Skin of body (tissue), 2 donors: ENCODE results near the gene PTPRA. TPM values are rescaled to one million over a fixed set of nuclear protein-coding genes. Genes with fewer than 3 reads are reported as not detected.
"Not testable (repeated sequence)": the region's sequence is repeated elsewhere in the genome, so short reads cannot be mapped to it uniquely, and the experiment has no call there.

Experiments
- DNase-seq: peaks from one replicate; lab custom pipeline; 2025; lab: John Stamatoyannopoulos, UW
- total RNA-seq: library from RNA; depleted of rRNA; stranded (reverse); fragments of >200 nt; gene quantifications from one replicate; pipeline ENCODE4 v1.2.3, GENCODE V29; 2014

The PTPRA gene
- total RNA-seq, 1 donor from 2014 or later: 56.5 TPM

DNA sequence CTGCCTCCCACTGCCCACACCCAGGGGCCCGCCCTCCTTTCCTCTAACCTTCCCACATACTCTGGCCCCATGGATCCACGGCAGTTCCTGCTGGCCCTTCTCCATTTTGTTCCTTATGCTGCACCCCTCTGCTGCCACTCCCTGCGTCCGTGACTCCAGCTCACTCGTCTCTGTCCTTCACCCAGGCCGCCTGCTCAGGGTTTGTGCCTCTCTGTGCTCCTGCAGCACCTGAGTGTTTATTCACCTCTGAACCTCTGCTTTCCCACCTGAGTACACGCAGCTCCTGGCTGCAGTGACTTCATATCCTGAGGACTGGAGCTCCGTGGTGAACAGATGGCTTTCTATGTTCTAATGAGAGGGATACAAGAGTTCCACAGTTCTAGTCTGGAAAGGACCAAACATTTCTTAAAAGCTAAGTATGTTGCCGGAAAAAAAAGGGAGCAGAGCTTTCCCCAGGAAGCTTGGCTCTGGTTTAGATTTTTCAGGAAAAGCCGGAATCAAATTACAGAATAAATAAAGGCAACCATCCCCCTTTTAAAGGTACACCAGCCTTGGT is 168.7 kb downstream of the PTPRA start:
- no peak for DNase-seq

DNA sequence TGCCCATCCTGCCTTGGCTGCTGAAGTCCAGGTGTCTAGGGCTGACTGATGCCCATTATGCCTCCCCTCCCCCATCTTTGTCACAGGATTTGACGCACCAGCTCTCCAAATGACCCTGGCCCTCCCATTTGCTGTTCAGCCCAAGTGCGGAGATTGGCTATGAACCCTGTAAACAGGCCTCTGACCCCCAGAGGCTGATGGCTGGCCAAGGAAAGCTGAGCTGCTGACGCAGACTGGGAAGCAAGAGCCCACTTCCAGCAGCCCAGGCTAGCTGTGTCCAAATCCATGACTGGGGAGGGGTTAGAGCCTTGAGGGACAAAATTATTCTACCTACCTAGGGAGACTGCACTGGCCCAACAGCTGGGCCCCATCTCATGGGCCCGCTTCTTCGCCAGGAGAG is 169.3 kb downstream of the PTPRA start:
- DNase-seq: no peak

DNA sequence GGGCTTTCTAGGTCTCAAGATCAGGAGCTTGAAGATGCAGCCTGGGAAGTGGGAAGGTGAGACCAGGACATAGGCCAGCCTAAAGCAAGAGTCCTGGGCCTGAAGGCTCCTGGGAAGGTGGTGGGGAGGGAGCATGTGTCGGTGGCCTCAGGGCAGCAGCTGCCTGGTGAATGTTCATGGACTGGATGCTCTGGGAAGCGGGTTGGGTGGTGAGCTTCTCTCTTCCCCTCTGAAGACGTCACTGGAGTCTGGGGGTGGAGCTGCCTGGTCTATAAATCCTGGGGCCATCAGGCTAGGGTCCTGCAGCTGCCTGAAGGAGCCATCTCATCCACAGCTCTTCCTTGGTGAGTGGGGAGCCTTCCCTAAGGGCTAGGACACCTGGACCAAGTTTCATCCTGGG is 170.0 kb downstream of the PTPRA start, which contains the start of gene GNRH2:
Gene GNRH2 (plus strand): TSS at position 301 of the 400 bp plus-strand sequence. CDS start 793 bp downstream, outside the sequence.
- no peak for DNase-seq

DNA sequence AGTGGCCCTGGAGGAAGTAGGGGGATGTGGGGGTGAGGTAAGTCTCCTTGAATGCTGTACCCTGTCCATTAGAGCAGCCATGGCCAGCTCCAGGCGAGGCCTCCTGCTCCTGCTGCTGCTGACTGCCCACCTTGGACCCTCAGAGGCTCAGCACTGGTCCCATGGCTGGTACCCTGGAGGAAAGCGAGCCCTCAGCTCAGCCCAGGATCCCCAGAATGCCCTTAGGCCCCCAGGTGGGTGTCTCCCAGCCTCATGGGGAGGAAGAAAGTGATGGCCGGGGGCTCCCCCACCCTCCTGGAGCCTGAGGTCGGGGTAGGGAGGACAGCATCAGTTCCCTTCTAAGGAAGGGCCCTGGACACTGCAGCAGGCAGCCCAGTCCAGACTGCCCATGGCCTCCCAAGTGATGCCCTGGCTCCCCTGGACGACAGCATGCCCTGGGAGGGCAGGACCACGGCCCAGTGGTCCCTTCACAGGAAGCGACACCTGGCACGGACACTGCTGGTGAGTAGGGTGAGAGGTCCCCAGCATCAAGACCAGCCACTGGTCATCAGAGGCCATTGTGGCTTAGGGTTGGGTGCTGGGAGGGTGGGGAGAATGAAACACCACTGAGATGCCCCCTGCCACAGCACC is 171.2 kb downstream of the PTPRA start:
- no peak for DNase-seq

DNA sequence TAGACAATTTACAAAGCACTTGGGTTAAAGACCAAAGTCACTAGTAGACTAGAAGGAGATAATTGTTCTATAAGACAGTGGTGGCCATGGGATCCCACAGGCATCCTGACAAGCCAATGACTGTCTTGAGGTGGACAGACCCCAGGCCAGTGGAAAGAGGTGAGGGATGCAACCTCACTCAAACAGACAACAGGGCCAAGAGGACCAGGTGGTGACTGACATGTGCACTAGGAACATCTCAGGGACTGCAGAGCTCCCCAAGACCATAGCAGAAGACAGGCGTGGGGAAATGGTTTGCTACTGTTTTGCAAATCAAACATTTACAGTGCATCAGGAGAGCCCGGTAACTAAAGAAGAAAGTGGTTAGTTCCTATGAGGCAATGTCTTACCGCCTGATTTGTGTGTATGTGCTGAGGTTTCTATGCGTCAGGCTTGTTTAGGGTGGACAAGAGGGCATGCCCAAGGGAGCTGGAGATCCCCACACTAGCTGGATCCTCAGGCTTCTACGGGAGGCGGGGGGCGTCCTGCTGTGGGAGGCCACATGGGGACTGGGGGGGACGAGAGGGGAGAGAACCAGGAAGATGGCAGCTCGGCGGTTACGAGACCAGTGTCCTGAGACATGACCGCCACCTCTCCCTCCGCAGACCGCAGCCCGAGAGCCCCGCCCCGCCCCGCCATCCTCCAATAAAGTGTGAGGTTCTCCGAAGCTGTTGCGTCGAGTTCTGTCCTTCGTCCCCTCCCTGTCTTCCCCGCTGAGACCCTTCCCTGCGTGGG is 171.9 kb downstream of the PTPRA start:
- DNase-seq: peak; percentile 68

DNA sequence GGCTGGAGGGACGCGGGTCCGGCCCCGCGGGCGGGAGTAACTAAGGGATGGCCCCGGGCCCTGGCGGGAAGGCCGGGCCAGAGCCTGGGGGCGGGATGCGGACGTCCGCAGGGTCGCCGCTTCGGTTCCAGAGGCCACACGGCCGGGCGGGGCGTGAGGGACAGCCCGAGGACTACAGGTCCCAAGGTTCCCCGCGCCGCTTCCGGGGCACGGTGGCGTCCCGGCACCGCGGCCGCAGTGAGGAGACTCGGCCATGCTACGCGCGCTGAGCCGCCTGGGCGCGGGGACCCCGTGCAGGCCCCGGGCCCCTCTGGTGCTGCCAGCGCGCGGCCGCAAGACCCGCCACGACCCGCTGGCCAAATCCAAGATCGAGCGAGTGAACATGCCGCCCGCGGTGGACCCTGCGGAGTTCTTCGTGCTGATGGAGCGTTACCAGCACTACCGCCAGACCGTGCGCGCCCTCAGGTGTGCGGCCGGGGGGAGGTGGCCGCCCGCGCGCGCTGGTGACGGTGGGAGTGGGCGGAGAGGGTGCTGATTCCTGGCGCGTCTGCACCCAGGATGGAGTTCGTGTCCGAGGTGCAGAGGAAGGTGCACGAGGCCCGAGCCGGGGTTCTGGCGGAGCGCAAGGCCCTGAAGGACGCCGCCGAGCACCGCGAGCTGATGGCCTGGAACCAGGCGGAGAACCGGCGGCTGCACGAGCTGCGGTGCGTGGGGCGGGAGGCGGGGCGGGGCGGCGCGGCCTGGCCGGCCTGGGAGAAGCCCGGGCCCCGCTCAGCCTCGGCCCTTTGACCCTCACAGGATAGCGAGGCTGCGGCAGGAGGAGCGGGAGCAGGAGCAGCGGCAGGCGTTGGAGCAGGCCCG is 172.8 kb downstream of the PTPRA start, which contains the start of gene MRPS26:
Gene MRPS26 (plus strand): TSS at position 237 of the 861 bp plus-strand sequence. CDS start 17 bp downstream, at position 254.
- peak; percentile 86 for DNase-seq

DNA sequence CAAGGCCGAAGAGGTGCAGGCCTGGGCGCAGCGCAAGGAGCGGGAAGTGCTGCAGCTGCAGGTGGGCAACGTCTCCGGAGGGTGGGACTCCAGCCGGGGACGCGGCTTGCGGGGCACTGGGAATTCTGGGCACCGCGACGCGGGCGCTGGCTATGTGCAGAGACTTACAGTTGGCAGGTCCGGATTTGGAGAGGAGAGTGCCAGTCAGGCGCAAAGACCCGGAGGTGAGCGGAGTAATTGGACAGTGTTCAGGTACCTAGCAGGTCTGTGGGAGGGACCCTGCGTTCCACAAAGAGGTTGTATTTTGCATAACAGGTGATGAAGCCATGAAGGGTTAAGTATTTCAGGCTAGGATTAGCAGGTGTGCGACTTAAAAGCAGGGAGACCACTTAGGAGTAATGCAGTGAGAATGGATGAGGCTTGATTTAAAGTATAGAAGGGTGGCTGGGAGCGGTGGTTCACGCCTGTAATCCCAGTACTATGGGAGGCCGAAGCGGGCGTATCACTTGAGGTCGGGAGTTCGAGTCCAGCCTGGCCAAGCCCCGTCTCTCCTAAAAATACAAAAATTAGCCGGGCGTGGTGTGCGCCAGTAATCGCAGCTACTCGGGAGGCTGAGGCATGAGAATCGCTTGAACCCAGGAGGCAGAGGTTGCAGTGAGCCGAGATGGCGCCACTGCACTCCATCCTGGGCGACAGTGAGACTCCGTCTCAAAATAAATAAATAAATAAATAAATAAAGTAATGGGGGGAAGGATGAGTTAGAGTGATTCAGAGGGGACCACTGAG is 173.6 kb downstream of the PTPRA start:
- DNase-seq: no peak

DNA sequence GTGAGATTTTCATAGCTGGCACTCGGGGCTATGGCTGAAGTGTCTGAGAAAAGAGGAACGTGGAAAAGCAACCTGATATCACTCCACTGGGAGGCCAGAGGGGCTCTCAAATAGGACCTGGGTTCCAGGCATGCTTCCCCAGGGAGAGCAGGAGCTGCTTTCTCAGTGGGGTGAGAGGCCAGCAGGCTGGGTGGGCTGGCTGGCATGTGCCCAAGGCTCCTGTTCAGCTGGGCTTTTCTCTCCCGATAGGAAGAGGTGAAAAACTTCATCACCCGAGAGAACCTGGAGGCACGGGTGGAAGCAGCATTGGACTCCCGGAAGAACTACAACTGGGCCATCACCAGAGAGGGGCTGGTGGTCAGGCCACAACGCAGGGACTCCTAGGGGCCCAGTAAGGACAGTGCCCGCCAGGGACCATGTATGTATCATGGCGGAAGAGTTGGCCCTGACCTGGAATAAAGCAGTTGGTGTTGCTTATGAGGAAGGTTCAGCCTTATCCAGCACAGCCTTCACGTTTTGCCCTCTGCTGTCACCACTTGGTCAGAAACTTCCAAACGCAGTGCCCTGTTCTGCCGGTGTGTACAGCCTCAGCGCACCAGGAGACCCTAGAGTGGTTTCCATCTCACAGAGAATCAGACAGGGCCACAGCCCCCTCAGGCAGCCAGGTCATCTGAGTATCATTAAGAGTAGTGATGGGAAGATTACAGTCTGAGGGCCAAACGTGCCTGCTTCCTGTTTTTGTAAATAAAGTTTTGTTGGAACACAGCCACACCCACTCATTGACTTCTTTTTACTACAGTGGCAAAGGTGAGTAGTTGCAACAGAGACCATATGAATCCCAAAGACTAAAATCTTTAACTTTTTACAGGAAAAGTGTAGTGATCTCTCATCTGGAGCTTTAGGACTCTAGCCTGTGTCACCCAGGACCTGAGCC is 174.5 kb downstream of the PTPRA start:
- no peak for DNase-seq

DNA sequence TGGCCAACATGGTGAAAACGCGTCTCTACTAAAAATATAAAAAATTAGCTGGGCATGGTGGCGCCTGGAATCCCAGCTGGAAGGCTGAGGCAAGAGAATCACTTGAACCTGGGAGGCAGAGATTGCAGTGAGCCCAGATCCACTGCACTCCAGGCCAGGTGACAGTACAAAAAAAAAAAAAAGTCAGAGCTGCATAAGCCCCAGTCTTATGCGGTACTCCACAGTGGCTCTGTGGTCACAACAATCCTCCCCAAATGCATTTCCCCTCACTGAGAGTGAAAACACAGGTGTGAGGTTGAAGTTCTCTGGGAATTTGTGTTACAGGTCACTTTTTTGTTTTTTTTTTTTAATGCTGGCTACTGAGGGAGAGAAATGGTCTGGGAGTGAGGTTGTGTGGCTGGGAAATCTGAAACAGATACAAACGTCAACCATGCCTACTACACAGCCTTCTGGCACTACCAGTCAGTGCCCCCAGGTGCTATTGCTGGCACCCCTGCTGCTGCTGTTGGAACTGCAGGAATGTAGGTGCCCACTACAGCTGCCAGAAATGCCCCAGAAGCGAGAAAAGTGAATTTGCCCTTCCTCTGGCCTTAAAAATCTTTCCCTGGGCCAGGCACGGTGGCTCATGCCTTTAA is 178.2 kb downstream of the PTPRA start:
- no peak for DNase-seq

DNA sequence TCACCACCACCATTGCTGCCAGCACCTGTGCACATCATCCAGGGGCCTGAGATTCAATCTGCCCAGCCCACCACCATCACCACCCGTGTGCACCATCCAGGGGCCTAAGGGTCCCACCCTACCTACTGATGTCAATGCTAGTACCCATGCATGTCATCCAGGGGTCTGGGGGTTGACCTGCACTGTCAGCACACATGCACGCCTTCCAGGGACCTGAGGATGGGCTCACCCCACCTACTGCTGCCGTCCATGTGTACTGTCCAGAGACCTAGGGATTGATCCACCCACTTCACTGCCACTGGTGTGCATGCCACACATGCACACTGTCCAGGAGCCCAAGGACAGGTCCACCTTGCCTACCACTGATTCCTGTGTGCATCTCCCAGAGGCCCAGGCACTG is 186.2 kb downstream of the PTPRA start:
- DNase-seq: no peak

DNA sequence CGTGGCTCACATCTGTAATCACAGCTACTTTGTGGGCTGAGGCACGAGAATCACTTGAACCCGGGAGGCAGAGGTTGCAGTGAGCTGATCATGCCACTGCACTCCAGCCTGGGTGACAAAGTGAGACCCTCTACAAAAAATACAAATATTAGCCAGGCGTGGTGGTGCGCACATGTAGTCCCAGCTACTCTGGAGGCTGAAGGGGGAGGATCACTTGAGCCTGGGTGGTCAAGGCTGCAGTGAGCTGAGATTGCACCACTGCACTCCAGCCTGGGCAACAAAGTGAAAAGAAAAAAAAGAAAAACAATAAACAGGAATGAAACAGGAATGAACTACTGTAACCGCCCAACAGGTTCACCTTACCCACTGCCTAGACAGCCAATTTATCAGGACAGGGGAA is 190.8 kb downstream of the PTPRA start:
- not testable (repeated sequence) for DNase-seq

DNA sequence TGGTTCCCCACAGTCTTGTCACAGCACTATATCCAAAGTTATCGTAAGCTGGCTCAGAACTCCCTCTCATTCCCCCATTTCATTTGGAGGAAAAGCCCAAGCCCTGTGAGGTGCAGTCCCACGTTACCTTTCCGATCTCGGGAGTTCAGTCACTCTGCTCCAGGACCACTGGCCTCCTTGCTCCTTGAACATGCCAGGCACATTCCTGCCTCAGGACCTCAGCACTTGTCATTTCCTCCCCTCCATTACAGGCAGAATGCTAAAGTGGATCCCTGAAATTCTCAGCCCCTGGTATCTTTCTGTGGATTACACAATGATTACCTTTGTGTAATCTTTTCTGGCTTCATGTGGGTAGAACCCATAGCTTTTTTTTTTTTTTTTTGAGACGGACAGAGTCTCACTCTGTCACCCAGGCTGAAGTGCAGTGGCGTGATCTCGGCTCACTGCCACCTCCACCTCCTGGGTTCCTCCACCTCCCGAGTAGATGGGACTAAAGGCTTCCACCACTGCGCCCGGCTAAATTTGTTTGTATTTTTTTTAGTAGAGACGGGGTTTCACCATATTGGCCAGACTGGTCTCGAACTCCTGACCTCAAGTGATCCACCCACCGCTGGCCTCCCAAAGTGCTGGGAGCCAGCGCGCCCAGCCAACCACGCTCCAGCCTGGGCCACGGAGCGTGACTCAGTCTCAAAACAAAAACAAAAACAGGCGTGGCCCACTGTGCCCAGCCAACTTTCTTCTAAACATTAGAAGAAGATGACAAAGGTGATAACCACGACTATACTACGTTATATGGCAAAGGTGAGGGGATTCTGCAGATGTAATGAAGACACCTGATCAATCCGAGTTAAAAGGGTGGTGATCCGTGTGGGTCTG is 194.1 kb downstream of the PTPRA start:
- no peak for DNase-seq

DNA sequence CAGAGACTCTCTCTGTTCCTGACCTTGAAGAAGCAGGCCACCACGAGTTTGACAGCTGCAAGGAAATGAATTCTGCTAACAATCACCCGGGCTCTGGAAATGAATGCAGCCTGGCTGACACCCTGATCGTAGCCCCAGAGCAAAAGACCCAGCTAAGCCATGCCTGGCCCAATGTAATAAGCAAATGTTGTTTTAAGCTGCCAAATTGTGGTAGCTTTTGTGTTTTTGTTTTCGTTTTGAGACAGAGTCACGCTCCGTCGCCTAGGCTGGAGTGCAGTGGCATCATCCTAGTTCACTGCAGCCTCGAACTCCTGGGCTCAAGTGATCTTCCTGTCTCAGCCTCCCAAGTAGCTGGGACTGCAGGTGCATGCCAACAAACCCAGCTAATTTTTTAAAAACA is 194.8 kb downstream of the PTPRA start:
- DNase-seq: no peak

DNA sequence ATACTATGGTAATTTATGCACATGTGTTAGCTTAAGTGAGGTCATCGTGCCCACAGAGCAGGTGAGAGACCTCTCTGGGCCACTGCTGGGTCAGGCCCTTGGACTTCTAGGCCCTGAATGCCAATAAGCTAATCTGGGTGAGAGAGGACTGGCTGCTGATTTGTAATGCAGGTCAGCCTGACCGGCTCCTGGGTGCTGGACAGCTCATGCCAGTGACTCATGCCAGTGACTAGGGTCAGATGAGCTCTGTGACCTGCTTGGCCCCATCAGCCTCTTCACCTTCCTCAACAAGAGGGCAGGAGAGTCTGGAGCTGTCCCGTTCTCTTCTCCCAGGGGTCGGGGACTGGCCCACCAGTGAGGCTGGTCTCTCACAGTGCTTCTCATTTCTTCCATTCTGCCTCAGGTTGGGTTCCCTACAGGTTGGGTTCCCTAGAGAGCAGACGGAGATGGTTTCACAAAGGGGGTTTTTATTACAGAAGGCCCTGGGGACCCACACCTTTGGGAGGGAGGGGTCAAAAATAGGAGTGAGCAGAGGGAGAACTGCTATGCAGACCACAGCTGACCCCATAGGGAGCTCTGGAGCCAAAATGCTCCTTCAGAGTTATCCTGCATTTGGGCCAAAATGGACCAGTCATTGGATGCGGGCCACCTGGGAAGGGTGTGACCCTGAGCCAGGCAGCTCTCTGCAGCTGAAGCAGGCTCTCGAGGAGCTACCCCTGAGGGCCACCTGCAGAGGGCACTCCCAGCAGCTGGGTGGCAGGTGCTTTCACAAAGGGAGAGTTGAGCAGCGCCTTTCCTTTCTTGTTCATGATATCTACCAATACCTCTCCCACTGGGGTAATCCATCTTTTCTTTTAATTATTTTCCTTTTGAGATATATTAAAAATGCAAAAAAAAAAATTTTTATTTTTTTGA is 196.0 kb downstream of the PTPRA start:
- DNase-seq: no peak

DNA sequence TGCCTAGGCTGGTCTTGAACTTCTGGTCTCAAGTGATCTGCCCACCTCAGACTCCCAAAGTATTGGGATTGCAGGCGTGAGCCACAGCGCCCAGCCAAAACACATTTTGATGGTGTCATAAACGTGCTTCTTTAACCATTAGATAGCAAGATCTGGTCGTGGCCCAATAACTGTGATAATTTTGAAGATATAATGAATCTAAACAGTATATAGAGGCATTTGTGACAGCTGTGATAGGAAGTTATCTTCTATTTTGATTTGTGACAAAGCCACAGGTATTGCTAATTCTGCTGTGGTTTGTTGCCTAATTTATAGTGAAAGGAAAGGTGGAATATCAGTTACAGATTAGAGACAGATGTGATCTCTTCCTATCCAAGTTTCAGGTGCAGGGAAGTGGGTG is 197.4 kb downstream of the PTPRA start:
- DNase-seq: no peak

DNA sequence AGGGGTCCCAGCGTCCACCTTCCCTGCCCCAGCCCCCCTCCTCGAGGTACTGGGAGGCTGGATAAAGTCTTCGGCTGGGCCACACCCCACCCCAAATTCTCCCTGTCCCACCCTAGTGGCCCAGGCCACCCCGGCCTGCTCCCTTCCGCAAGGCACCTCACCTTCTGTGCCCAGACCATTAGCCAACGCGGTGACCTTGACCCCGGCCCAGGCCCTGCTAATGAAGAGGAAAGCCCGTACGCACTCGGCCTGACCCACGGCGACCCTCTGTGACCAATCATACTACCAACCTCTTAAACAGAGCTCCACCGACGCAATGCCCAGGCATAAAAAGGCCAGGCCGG is 198.0 kb downstream of the PTPRA start:
- DNase-seq: no peak
